Measurements from ENCODE around the gene GLOD5. TPM values are rescaled to one million over a fixed set of nuclear protein-coding genes. Genes with fewer than 3 reads are reported as not detected.

GLOD5 gene
- total RNA-seq, 3 donors from 2014 or later: 0.66 TPM; not detected in 2

DNA sequence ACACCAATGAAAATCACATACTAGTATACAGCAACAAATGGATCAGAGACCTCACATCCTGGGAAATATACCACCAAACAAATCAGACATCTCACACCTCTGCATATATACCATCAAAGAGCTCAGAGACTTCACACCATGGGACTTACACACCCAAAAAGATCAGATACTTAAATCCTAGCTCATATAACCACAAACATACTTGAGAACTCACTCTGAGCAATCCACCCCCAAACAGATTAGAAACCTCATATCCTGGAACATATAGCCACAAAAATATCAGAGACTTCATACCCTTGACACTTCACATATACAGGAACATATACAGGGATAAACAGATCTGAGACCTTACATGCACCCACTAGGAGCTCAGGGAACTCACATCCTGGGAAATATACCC lies 32.9 kb upstream of the GLOD5 start:
- TF ChIP-seq POLR2AphosphoS5 (IDR thresholded peaks at IDR 0.05): no peak
- TF ChIP-seq, protein P1, sequence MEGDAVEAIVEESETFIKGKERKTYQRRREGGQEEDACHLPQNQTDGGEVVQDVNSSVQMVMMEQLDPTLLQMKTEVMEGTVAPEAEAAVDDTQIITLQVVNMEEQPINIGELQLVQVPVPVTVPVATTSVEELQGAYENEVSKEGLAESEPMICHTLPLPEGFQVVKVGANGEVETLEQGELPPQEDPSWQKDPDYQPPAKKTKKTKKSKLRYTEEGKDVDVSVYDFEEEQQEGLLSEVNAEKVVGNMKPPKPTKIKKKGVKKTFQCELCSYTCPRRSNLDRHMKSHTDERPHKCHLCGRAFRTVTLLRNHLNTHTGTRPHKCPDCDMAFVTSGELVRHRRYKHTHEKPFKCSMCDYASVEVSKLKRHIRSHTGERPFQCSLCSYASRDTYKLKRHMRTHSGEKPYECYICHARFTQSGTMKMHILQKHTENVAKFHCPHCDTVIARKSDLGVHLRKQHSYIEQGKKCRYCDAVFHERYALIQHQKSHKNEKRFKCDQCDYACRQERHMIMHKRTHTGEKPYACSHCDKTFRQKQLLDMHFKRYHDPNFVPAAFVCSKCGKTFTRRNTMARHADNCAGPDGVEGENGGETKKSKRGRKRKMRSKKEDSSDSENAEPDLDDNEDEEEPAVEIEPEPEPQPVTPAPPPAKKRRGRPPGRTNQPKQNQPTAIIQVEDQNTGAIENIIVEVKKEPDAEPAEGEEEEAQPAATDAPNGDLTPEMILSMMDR (IDR thresholded peaks at IDR 0.05): no peak
- no peak for TF ChIP-seq POLR2A (IDR thresholded peaks at IDR 0.05)
- intact Hi-C loops (cut with DNase I; ENCODE audit: low total_unique reads): no loop called here

DNA sequence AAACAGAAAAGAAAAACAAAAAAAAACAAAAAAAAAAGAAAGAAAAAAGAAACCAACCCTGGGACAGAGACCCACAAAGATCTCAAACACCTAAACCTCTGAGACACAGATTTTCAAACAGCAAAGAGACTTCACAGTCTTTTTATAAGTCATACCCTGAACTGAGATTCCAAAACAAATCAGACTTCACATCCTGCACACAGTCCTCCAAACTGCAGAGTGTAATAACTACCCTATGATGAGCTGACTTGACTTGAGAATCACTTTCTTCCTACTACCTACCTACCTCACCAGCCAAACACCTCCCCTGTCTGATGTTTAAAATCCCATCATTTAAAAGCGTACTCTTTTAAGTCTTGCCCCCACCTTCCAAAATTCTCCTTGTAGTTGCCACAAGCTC lies 25.2 kb upstream of the GLOD5 start:
- DNase-seq (ENCODE audit: low spot score in 2 of 2): no peak
- Histone ChIP-seq H3K4me1 (no peaks in the 10 kb centered on the region), H3K27ac (no peak overlapping the region), H3K36me3 (no peaks in the 10 kb centered on the region), H3K4me3 (peak overlapping the region in 1 of 3 donors; percentile 65), H3K9me3 (no peaks in the 10 kb centered on the region), H3K27me3 (peaks cover 0 to 22% of the 10 kb centered on the region in 2 donors)
- intact Hi-C loops (cut with DNase I; ENCODE audit: low total_unique reads): no loop called here
- TF ChIP-seq, protein P1 (IDR thresholded peaks at IDR 0.05): no peak
- TF ChIP-seq POLR2A (IDR thresholded peaks at IDR 0.05): no peak
- no peak for TF ChIP-seq POLR2AphosphoS5 (IDR thresholded peaks at IDR 0.05)

More for the DNA sequence above, 32.9 kb upstream of the GLOD5 start:
- no peak overlapping the region for H3K27ac ChIP-seq
- H3K27me3 ChIP-seq: peaks cover 0 to 22% of the 10 kb centered on the region in 2 donors
- no peak overlapping the region for H3K4me3 ChIP-seq
- H3K4me1 ChIP-seq: no peaks in the 10 kb centered on the region
- no peaks in the 10 kb centered on the region for H3K9me3 ChIP-seq
- no peaks in the 10 kb centered on the region for H3K36me3 ChIP-seq
- no peak for DNase-seq (ENCODE audit: low spot score in 2 of 2)

DNA sequence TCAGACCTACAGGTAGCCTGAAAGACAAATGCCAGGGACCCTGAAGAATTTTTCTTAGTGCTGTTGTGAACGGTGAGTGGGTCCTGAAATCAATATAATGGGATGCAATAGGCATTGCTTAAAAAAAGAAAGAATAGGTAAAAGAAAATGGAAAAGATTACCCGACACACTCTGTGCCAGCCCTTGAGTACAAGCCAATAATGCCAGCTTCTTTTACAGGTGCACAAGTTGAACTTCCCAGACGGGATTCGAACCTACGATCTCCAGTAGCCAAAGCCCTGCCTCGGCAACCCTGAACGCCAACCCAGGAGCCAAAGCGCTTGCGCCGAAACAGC lies 24.7 kb upstream of the GLOD5 start:
- H3K4me3 ChIP-seq: peak overlapping the region; percentile 15 to 65 (median 60)
- peak overlapping the region in 1 of 2 donors; percentile 92 for H3K27ac ChIP-seq
- intact Hi-C loops (cut with DNase I; ENCODE audit: low total_unique reads): no loop called here
- TF ChIP-seq POLR2A (IDR thresholded peaks at IDR 0.05): no peak
- TF ChIP-seq, protein P1 (IDR thresholded peaks at IDR 0.05): no peak
- no peak for TF ChIP-seq POLR2AphosphoS5 (IDR thresholded peaks at IDR 0.05)
- no peaks in the 10 kb centered on the region for H3K4me1 ChIP-seq
- H3K27me3 ChIP-seq: peaks cover 0 to 22% of the 10 kb centered on the region in 2 donors
- H3K36me3 ChIP-seq: no peaks in the 10 kb centered on the region
- DNase-seq (ENCODE audit: low spot score in 2 of 2): no peak
- H3K9me3 ChIP-seq: no peaks in the 10 kb centered on the region

DNA sequence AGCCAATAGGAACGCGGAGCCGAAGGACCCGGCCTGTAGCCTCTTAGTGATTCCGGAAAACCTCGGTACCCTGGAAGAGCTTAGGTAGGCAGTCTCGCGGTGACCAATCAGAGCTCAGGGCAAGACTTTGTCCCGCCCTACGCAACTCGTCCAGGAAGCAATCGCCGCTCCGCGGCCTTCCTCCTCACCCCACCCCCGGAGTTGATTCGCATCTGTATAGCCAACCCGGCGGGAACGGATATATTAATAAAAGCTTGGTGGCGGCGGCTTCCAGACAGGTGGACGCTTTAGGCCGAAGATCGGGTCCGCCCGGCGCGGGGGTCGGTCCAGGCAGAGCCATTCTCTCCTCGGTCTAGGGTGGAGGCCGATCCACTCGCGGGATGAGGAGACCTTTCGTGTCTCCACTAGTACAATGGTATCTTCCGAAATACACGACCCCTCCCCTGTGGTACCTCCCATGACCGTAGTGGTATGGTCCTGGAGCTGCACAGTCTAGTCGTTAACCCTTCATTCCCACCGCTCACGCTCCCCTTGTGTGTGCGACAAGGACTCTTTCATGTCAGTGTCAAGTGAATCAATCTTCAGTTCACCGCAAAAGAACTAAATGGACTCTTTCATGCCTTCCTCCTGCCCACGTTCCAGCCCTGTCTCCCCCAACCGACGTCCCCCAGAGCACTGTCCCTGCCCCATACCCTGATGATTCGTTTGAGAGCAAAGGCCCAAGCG lies 24.2 kb upstream of the GLOD5 start:
- Histone ChIP-seq H3K9me3 (no peaks in the 10 kb centered on the region), H3K4me3 (peak overlapping the region; percentile 57 to 65 (median 60)), H3K27me3 (peaks cover 0 to 17% of the 10 kb centered on the region in 2 donors), H3K4me1 (no peaks in the 10 kb centered on the region), H3K27ac (peak overlapping the region; percentile 91 to 92), H3K36me3 (no peaks in the 10 kb centered on the region)
- intact Hi-C loops (cut with DNase I; ENCODE audit: low total_unique reads): no loop called here
- TF ChIP-seq POLR2AphosphoS5 (IDR thresholded peaks at IDR 0.05) (peak; percentile 41 to 83 (median 72)), POLR2A (IDR thresholded peaks at IDR 0.05) (peak; percentile 55)
- TF ChIP-seq, protein P1 (IDR thresholded peaks at IDR 0.05): no peak
- DNase-seq (ENCODE audit: low spot score in 2 of 2): peak; percentile 86 to 89

DNA sequence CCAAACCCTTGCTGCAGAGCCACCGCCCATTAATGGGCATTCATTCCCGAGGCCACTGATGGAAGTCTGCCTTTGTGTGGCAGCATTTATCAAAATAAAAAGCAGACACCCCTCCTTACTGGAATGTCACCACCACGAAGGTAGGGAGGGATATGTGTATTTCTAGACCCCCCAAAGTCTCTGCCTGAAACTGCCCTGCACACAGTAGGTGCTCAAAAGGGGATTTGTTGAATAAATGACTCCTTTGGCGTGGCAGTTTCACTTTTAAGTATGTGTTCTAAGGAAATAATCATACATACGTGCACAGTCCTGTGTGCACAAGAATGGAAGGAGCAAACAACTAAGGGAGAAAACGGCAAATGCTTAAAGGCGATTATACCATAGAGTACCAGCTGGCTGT lies 23.6 kb upstream of the GLOD5 start:
- Histone ChIP-seq H3K9me3 (no peaks in the 10 kb centered on the region), H3K4me3 (peak overlapping the region; percentile 57 to 65 (median 60)), H3K4me1 (no peaks in the 10 kb centered on the region), H3K27me3 (peaks cover 0 to 15% of the 10 kb centered on the region in 2 donors), H3K27ac (peak overlapping the region; percentile 91 to 92), H3K36me3 (no peaks in the 10 kb centered on the region)
- intact Hi-C loops (cut with DNase I; ENCODE audit: low total_unique reads): no loop called here
- TF ChIP-seq, protein P1 (IDR thresholded peaks at IDR 0.05): no peak
- no peak for TF ChIP-seq POLR2A (IDR thresholded peaks at IDR 0.05)
- no peak for TF ChIP-seq POLR2AphosphoS5 (IDR thresholded peaks at IDR 0.05)
- DNase-seq (ENCODE audit: low spot score in 2 of 2): no peak
